ENCODE results near the gene MET. TPM values are rescaled to one million over a fixed set of nuclear protein-coding genes. Genes with fewer than 3 reads are reported as not detected.

Gene MET
- total and polyA plus RNA-seq, 4 donors: 10.2 to 41.9 (median 25.4) TPM

DNA sequence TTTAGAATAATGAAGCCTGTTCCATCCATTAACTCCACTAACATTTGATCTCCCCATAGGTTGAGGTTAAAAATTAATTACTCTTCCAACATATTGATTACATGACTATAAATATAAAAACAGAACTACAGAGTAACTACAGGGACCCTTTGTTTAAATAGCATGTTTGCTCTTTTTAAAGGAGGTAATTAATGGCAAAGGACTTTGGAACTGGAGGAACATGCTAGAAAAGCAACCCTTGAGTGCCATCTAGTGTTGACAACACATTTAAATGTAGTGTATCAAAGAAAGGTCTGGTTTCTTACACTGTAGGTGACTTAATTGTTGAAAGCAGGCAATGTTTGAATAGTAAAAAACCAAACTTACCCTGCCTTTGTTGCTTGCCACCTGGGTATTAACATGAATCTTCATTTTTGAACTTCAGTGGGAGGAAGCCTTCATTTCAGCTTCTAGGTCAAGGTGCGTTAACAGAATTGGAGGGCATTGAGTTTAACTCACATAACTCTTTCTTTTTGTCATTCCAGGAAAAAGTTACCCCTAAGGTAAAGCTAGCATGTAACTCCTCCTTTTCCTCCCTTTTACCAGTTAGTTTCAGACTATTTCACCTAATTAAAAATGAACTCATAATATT lies 137.8 kb downstream of the MET start:
- H3K9ac ChIP-seq (ENCODE audit: low read depth in 1 of 2, low read length in 2 of 2): peak overlapping the region in 1 of 2 donors; percentile 46

DNA sequence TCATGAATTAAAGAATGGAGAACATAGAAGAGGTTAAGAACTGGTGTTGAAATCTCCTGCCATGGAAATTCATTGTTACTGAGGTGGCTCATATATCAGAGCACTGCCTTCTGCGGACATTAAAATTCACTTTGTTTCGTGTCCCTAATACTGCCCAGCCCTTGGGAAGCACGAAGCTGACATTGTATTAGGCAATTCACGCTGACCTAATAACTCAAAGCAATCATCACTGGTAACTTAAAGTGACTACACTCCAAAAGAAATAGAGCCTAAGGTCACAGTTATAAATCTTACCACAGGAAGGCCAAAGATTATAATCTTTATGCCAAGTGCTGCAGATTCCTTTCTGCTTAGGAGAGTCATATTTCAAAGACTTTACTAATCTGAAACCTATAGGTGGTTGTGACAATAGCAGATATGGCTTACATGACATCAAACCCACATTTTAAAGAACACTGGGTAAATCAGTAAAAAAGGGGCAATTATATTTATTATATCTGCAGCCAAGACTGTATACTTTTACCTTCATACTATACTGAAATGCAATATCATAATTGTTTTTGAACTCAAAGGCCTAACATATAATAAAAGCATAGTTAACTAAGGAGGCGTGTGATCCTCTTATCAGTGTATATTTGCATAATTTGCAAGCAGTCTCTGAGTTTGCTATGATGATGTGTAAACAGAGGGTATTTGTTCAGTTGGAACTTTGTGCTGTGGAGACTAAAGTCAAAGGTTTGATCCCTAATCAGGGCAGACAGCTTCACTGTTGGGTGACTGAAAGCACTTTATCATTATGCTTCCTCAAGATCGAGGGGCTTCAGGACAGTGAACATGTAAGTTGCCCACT lies 138.5 kb downstream of the MET start:
- Histone ChIP-seq H3K9me3 (ENCODE audit: control insufficient read depth in 4 of 4, low read length in 3 of 4) (no peaks in the 10 kb centered on the region), H3K4me3 (ENCODE audit: low read depth in 1 of 3, low read length in 3 of 3) (peak overlapping the region in 2 of 3 donors; percentile 37 to 65), H3K36me3 (ENCODE audit: control insufficient read depth in 4 of 4, insufficient read depth in 3 of 4, low read depth in 1 of 4, low read length in 3 of 4) (no peaks in the 10 kb centered on the region), H3K27ac (ENCODE audit: low read depth in 1 of 2, low read length in 2 of 2) (peak overlapping the region; percentile 75 to 78), H3K27me3 (ENCODE audit: control insufficient read depth in 4 of 4, insufficient read depth in 4 of 4, low read length in 3 of 4) (no peaks in the 10 kb centered on the region), H3K4me1 (ENCODE audit: control insufficient read depth in 4 of 4, insufficient read depth in 4 of 4, low read length in 3 of 4) (peaks cover 8 to 40% (median 37%) of the 10 kb centered on the region in 4 donors), H3K9ac (ENCODE audit: low read depth in 1 of 2, low read length in 2 of 2) (peak overlapping the region; percentile 46 to 75)
- WGBS: 21% methylated on average over 6 of the region's 6 CpGs
- DNase-seq (ENCODE audit: low spot score): no peak
- peak; percentile 55 for TF ChIP-seq REST (IDR thresholded peaks at IDR 0.05)
- TF ChIP-seq RAD21 (IDR thresholded peaks at IDR 0.05): peak in 1 of 2 donors; percentile 26
- TF ChIP-seq, protein P1, sequence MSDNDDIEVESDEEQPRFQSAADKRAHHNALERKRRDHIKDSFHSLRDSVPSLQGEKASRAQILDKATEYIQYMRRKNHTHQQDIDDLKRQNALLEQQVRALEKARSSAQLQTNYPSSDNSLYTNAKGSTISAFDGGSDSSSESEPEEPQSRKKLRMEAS (IDR thresholded peaks at IDR 0.05): peak; percentile 44
- peak; percentile 52 for TF ChIP-seq YY1 (IDR thresholded peaks at IDR 0.05)
- TF ChIP-seq ATF3 (IDR thresholded peaks at IDR 0.05): no peak
- TF ChIP-seq NR2F2 (IDR thresholded peaks at IDR 0.05): no peak
- peak; percentile 82 for TF ChIP-seq FOXA1 (IDR thresholded peaks at IDR 0.05)
- peak; percentile 79 for TF ChIP-seq SP1 (IDR thresholded peaks at IDR 0.05)
- TF ChIP-seq HNF4G (IDR thresholded peaks at IDR 0.05): peak; percentile 50
- TF ChIP-seq, protein P2, sequence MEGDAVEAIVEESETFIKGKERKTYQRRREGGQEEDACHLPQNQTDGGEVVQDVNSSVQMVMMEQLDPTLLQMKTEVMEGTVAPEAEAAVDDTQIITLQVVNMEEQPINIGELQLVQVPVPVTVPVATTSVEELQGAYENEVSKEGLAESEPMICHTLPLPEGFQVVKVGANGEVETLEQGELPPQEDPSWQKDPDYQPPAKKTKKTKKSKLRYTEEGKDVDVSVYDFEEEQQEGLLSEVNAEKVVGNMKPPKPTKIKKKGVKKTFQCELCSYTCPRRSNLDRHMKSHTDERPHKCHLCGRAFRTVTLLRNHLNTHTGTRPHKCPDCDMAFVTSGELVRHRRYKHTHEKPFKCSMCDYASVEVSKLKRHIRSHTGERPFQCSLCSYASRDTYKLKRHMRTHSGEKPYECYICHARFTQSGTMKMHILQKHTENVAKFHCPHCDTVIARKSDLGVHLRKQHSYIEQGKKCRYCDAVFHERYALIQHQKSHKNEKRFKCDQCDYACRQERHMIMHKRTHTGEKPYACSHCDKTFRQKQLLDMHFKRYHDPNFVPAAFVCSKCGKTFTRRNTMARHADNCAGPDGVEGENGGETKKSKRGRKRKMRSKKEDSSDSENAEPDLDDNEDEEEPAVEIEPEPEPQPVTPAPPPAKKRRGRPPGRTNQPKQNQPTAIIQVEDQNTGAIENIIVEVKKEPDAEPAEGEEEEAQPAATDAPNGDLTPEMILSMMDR (IDR thresholded peaks at IDR 0.05; ENCODE audit: low read depth, low read length, missing input control): no peak

More for the DNA sequence above, 137.8 kb downstream of the MET start:
- peaks cover 6 to 40% (median 33%) of the 10 kb centered on the region in 4 donors for H3K4me1 ChIP-seq (ENCODE audit: control insufficient read depth in 4 of 4, insufficient read depth in 4 of 4, low read length in 3 of 4)
- TF ChIP-seq RXRA (IDR thresholded peaks at IDR 0.05) (peak; percentile 26 to 54), NR2F2 (IDR thresholded peaks at IDR 0.05) (no peak), SP1 (IDR thresholded peaks at IDR 0.05) (peak; percentile 71), JUND (IDR thresholded peaks at IDR 0.05) (peak in 1 of 2 donors; percentile 31), RAD21 (IDR thresholded peaks at IDR 0.05) (peak; percentile 94 to 95), GABPA (IDR thresholded peaks at IDR 0.05 in 1 of 2, conservative IDR thresholded peaks at IDR 0.05 in 1 of 2) (no peak), ZBTB33 (IDR thresholded peaks at IDR 0.05) (no peak), HNF4A (conservative IDR thresholded peaks at IDR 0.05) (peak; percentile 91 to 92), FOXA1 (IDR thresholded peaks at IDR 0.05) (no peak), HNF4G (IDR thresholded peaks at IDR 0.05) (peak; percentile 94), YY1 (IDR thresholded peaks at IDR 0.05) (no peak)
- TF ChIP-seq, protein P1 (IDR thresholded peaks at IDR 0.05): no peak
- TF ChIP-seq, protein P2 (IDR thresholded peaks at IDR 0.05; ENCODE audit: low read depth, low read length, missing input control): peak; percentile 61
- peak overlapping the region; percentile 75 to 78 for H3K27ac ChIP-seq (ENCODE audit: low read depth in 1 of 2, low read length in 2 of 2)
- no peaks in the 10 kb centered on the region for H3K36me3 ChIP-seq (ENCODE audit: control insufficient read depth in 4 of 4, insufficient read depth in 3 of 4, low read depth in 1 of 4, low read length in 3 of 4)
- H3K9me3 ChIP-seq (ENCODE audit: control insufficient read depth in 4 of 4, low read length in 3 of 4): no peaks in the 10 kb centered on the region
- no peak overlapping the region for H3K4me3 ChIP-seq (ENCODE audit: low read depth in 1 of 3, low read length in 3 of 3)
- WGBS: 37% methylated on average over 1 of the region's 1 CpG
- no peaks in the 10 kb centered on the region for H3K27me3 ChIP-seq (ENCODE audit: control insufficient read depth in 4 of 4, insufficient read depth in 4 of 4, low read length in 3 of 4)
- no peak for DNase-seq (ENCODE audit: low spot score)
